ENCODE data around the gene FAM156A. TPM values are rescaled to one million over a fixed set of nuclear protein-coding genes. Genes with fewer than 3 reads are reported as not detected.
"Not testable (repeated sequence)": the region's sequence is repeated elsewhere in the genome, so short reads cannot be mapped to it uniquely, and the experiment has no call there.

FAM156A gene
- total RNA-seq, 2 experiments from 2014 or later = 19.3 to 23.3 TPM

GRCh38 chrX:52983321-52984000, 25.1 kb upstream of the FAM156A start:
- no peaks in the 10 kb centered on the region for H3K36me3 Mint-ChIP-seq
- H3K27me3 Mint-ChIP-seq = no peaks in the 10 kb centered on the region
- POLR2A ChIA-PET = no interaction called here
- ATAC-seq (ENCODE audit: low read depth) (no peak), DNase-seq (no peak)
- H3K9me3 Mint-ChIP-seq = no peaks in the 10 kb centered on the region
- no peak overlapping the region for H3K4me3 Mint-ChIP-seq
- no peak overlapping the region for H3K27ac Mint-ChIP-seq
- H3K4me1 Mint-ChIP-seq = no peaks in the 10 kb centered on the region

GRCh38 chrX:52979993-52980392, 21.7 kb upstream of the FAM156A start:
- Mint-ChIP-seq H3K9me3 (no peaks in the 10 kb centered on the region), H3K4me1 (no peaks in the 10 kb centered on the region), H3K36me3 (no peaks in the 10 kb centered on the region), H3K27ac (no peak overlapping the region), H3K27me3 (no peaks in the 10 kb centered on the region), H3K4me3 (no peak overlapping the region)
- ATAC-seq (ENCODE audit: low read depth) (no peak), DNase-seq (no peak)
- POLR2A ChIA-PET = no interaction called here

- POLR2A ChIA-PET = no interaction called here
- H3K36me3 Mint-ChIP-seq = no peaks in the 10 kb centered on the region
- H3K27me3 Mint-ChIP-seq = no peaks in the 10 kb centered on the region
- no peak overlapping the region for H3K4me3 Mint-ChIP-seq
- H3K27ac Mint-ChIP-seq = no peak overlapping the region
- no peak for DNase-seq
- no peaks in the 10 kb centered on the region for H3K9me3 Mint-ChIP-seq
- ATAC-seq (ENCODE audit: low read depth) = no peak
- no peaks in the 10 kb centered on the region for H3K4me1 Mint-ChIP-seq
Observed at GRCh38 chrX:52979568-52979967, 21.2 kb upstream of the FAM156A start.

- H3K9me3 Mint-ChIP-seq = no peaks in the 10 kb centered on the region
- no peaks in the 10 kb centered on the region for H3K27me3 Mint-ChIP-seq
- ATAC-seq (ENCODE audit: low read depth) (no peak), DNase-seq (no peak)
- no peaks in the 10 kb centered on the region for H3K36me3 Mint-ChIP-seq
- POLR2A ChIA-PET = no interaction called here
- H3K4me3 Mint-ChIP-seq = no peak overlapping the region
- no peak overlapping the region for H3K27ac Mint-ChIP-seq
- H3K4me1 Mint-ChIP-seq = no peaks in the 10 kb centered on the region
Observed at GRCh38 chrX:52977953-52978352, 19.6 kb upstream of the FAM156A start.

GRCh38 chrX:52975576-52975975, 17.3 kb upstream of the FAM156A start:
- DNase-seq; H3K36me3 Mint-ChIP-seq; H3K4me3 Mint-ChIP-seq; H3K9me3 Mint-ChIP-seq; H3K27me3 Mint-ChIP-seq; POLR2A ChIA-PET; H3K27ac Mint-ChIP-seq; ATAC-seq (ENCODE audit: low read depth); H3K4me1 Mint-ChIP-seq: not testable (repeated sequence)

GRCh38 chrX:52974336-52974992, 16.1 kb upstream of the FAM156A start:
- H3K4me3 Mint-ChIP-seq; H3K9me3 Mint-ChIP-seq; DNase-seq; POLR2A ChIA-PET; ATAC-seq (ENCODE audit: low read depth); H3K27ac Mint-ChIP-seq; H3K4me1 Mint-ChIP-seq; H3K36me3 Mint-ChIP-seq; H3K27me3 Mint-ChIP-seq: not testable (repeated sequence)

DNA sequence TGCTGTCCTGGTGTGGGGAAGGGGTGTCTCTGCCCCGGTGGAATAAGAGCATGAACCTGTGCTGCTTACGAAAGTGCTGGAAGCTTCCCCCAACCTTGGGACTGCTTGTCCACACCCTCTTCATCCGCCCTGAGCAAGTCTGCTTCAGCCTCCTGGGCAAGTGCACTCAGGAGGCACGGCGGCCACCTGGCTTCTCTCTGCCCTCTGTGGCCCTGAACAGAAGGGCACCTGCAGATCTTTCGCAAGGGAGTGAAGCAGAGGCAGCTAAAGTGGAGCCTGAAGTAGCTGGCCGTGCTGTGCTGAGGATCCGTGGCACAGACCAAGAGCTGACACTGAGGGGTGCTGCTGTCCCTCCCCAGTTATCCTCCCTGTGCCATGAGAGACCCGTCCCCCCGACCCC, 9.6 kb upstream of the FAM156A start:
- H3K27ac Mint-ChIP-seq; H3K27me3 Mint-ChIP-seq; POLR2A ChIA-PET; H3K36me3 Mint-ChIP-seq; H3K4me3 Mint-ChIP-seq; DNase-seq; H3K9me3 Mint-ChIP-seq; H3K4me1 Mint-ChIP-seq; ATAC-seq (ENCODE audit: low read depth): not testable (repeated sequence)

- POLR2A ChIA-PET; H3K27me3 Mint-ChIP-seq; H3K9me3 Mint-ChIP-seq; H3K4me1 Mint-ChIP-seq; H3K36me3 Mint-ChIP-seq; DNase-seq; H3K4me3 Mint-ChIP-seq; ATAC-seq (ENCODE audit: low read depth); H3K27ac Mint-ChIP-seq: not testable (repeated sequence)
Observed at GRCh38 chrX:52966993-52967738, 8.8 kb upstream of the FAM156A start.

DNA sequence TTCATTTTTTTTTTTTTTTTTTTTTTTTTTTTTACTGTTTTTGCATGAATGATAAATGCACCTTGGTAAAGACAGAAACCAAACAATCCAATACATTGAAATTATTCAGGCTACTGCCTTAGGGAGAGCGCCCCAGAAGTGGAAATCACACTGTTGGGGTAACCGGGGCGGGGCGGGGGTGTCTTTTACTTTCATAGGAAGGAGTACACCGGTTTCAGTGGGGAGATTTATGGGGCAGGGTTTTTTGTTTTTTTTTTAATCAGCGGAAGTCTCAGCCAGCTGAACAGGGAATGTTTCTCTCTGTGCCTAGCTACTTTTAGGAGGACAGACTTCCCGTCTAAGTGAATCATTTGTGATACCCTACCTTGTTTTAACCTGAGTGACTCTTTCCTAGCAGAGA, 643 bp upstream of the FAM156A start:
- H3K27ac Mint-ChIP-seq, H3K27me3 Mint-ChIP-seq, H3K4me3 Mint-ChIP-seq, H3K4me1 Mint-ChIP-seq, POLR2A ChIA-PET, H3K9me3 Mint-ChIP-seq, H3K36me3 Mint-ChIP-seq, DNase-seq: not testable (repeated sequence)
- ATAC-seq (ENCODE audit: low read depth) = peak; percentile 17

DNA sequence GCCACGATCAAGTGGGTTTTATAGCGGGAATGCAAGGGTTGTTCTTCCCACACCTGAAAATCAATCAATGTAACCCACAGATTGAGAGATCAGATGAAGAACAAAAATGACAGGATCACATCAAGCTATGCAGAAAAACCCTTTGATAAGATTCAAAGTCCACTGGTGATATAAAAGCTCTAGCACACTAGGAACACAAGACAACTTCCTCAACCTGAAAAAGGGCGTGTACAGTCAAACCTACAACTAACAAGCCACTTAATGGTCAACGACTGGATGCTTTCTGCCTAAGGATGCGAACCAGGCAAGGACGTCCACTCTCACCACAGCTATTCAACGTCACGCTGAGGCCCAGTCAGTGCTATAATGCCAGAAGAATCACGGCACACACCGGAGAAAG, 8.4 kb downstream of the FAM156A start:
- not testable (repeated sequence) for H3K9me3 Mint-ChIP-seq

DNA sequence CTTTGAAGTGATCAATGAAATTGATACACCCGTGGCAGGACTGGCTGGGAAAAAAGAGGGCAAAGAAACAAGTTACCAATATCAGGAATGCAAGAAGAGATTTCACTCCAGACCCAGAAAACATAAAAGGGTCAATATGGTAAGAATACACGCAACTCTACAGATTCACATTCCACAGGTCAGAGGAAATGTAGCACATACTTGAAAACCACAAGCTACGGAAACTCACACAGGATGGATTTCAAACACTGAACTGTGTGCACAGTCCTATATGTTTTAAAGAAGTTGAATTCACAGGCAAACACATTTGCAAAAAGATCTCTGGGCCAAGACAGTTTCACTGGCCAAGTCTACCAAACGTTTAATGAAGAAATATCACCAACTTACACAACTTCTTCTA, 9.0 kb downstream of the FAM156A start:
- H3K9me3 Mint-ChIP-seq; DNase-seq; H3K27ac Mint-ChIP-seq; ATAC-seq (ENCODE audit: low read depth); H3K36me3 Mint-ChIP-seq; H3K4me3 Mint-ChIP-seq; H3K4me1 Mint-ChIP-seq; H3K27me3 Mint-ChIP-seq; POLR2A ChIA-PET: not testable (repeated sequence)

More for the DNA sequence above, 8.4 kb downstream of the FAM156A start:
- ATAC-seq (ENCODE audit: low read depth); H3K27me3 Mint-ChIP-seq; H3K27ac Mint-ChIP-seq; H3K36me3 Mint-ChIP-seq; POLR2A ChIA-PET; DNase-seq; H3K4me3 Mint-ChIP-seq; H3K4me1 Mint-ChIP-seq: not testable (repeated sequence)

- H3K4me1 Mint-ChIP-seq; H3K4me3 Mint-ChIP-seq; H3K27ac Mint-ChIP-seq; H3K36me3 Mint-ChIP-seq; DNase-seq; H3K9me3 Mint-ChIP-seq; ATAC-seq (ENCODE audit: low read depth); H3K27me3 Mint-ChIP-seq; POLR2A ChIA-PET: not testable (repeated sequence)
Observed at GRCh38 chrX:52948265-52948664, 10.1 kb downstream of the FAM156A start.

DNA sequence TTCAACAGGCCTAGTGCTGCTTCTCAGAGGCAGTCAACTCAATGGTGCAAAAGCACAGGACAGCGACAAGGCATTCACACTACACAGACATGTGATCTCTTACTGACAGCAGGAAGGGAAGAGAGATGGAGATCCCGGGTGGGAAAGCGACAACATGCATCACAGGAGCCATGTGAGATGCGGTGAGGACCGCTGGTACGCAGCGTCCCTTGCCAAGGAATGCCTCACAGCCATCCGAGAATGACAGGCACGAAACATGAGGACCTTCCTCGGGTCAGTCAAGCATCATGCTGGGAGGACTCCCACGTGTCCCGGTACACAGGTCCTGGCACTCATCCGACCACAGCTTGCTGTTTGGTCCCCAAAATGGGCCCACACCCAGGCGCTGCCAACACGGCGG, 10.8 kb downstream of the FAM156A start:
- DNase-seq; H3K36me3 Mint-ChIP-seq; POLR2A ChIA-PET; H3K9me3 Mint-ChIP-seq; H3K4me1 Mint-ChIP-seq; ATAC-seq (ENCODE audit: low read depth); H3K27me3 Mint-ChIP-seq; H3K4me3 Mint-ChIP-seq; H3K27ac Mint-ChIP-seq: not testable (repeated sequence)

Measured in activated naive CD8-positive, alpha-beta T cell treated with anti-CD3 and anti-CD28 coated beads, Interleukin-2, amount 10 ng/mL, durations not matched to agents 7 days and 5 days (primary cell).